HT1080 (cell line): ENCODE measurements around the gene FDXACB1. TPM values are rescaled to one million over a fixed set of nuclear protein-coding genes. Genes with fewer than 3 reads are reported as not detected.
"Not testable (repeated sequence)": the region's sequence is repeated elsewhere in the genome, so short reads cannot be mapped to it uniquely, and the experiment has no call there.

Experiments used
- DNase-seq: peaks from one replicate; pipeline ENCODE4 v3.0.0-alpha.2; 2015; ENCODE audit warnings: low read depth
- total RNA-seq: library from RNA; depleted of rRNA; stranded (reverse); fragments of >200 nt; shearing (Covaris generic); gene quantifications from 2 replicates; pipeline ENCODE4 v1.2.3, GENCODE V29; 2014

The FDXACB1 gene
- total RNA-seq, 1 experiment from 2014 or later: 6.0 TPM

DNA sequence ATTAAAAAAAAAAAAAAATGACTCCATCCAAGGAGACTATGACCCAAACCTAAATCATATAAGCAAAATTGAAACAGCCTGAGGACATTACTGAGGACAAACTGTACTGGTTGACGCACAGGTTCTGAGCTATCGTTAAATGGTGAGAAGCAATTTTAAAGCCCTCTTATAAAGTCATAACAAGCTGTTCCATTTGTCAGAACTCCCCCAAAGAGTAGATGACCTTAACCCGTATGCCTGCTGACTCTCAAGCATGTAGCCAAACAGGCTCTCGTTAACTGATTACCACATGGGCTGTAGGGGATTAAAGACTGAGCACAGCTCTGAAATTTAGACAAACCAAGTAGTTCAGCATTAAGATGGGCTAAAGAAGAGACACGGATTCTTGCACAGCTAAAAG is 30.4 kb upstream of the FDXACB1 start:
- DNase-seq: no peak

DNA sequence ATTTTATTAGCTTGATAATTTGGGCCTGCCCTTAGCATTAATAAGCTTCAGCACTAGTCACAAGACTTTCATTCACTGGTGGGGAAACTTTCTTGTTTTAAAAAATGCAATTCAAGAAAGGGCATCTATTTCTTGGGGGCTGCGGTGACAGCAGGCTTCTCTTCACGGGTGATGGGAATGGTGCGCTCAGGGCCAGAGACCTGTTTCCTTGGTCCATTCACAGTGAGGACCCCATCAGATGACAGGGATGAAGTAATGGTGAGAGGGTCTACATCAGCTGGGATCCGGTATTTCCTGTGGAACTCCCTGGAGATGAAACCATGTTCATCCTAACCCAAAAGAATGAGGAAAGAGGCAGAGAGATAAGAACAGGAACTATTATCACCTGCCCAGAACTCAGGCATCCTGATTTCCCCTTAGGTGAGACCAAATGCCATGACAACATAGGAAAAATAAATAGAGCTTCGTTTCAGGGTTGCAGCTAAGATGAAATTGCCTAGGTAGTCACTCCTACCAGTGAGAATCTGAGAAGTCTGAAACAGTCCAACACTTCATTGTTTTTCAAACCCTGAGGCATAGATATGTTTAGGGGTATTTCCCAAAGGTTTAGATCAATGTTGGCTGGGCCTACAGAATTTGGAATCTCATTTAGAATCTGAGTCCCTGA is 29.8 kb upstream of the FDXACB1 start:
- DNase-seq: no peak

DNA sequence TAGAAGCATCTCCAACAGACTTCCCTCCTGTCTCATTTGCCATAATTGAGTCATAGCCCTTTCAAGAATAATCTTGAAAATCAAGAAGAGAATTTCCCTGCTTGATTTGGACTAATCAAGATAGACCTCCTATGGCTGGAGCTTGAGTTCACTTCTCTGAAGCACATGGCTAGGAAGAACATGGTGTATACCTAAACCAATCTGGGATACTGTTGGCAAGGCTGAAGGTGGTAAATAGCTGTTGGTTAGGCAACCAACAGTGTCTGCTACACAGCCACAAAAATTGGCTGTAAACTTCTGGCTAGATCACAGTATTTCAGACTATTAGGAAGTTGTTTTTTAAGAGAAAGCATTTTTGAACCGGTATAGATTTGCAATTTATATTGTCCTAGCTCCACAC is 27.7 kb upstream of the FDXACB1 start:
- DNase-seq: no peak

DNA sequence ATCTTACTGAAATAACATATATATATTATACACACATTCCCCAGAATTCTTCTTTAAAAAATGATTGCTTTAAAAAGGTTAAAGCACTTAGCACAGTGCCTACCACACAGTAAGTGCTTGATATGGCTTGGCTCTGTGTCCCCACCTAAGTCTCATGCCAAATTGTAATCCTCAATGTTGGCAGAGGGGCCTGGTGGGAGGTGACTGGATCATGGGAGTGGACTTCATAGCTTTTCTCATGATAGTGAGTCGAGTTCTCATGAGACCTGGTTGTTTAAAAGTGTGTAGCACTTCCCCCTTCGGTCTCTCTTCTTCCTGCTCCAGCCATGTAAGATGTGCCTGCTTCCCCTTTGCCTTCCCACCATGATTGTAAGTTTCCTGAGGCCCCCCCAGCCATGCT is 26.4 kb upstream of the FDXACB1 start:
- no peak for DNase-seq

DNA sequence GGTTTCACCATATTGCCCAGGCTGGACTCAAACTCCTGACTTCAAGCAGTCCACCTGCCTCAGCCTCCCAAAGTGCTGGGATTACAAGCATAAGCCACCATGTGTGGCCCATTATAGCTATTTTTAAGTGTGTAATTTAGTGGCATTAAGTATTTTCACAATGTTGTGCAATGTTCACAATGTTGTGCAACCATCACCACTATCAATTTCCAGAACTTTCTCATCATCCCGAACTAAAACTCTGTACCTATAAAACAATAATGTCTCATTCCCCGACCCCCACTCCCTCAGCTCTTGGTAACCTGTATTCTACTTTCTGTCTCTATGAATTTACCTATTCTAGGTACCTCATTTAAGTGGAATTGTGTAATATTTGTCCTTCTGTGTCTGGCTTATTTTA is 7.9 kb upstream of the FDXACB1 start:
- no peak for DNase-seq

DNA sequence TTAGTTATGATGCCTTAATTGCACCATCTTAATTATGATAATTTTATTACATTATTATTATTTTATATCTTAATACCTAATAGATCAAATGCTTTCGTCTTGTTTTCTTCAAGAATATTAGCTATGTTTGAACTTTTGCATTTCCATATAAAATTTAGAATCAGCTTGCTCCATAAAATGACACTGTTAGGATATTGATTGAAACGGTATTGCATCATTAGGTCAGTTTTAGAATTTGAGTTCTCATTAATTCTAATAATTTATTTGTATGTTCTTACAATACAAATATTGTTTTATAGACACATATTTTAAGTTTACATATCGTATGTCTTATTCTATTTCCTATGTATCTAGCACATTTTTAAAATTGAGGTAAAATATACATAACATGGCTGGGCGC is 7.1 kb upstream of the FDXACB1 start:
- no peak for DNase-seq

DNA sequence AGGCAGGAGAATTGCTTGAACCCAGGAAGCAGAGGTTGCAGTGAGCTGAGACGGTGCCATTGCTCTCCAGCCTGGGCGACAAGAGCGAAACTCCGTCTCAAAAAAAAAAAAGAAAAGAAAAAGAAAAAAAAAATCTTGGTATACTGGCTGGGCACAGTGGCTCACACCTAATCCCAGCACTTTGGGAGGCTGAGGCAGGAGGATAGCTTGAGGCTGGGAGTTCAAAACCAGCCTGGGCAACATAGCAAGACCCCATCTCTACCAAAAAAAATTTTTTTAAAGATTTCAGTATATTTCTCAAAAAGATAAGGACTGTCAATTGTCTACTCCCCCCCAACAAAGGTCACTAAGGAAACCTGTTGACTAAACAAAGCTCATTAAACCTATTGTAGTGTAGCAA is 6.1 kb upstream of the FDXACB1 start:
- DNase-seq: not testable (repeated sequence)

DNA sequence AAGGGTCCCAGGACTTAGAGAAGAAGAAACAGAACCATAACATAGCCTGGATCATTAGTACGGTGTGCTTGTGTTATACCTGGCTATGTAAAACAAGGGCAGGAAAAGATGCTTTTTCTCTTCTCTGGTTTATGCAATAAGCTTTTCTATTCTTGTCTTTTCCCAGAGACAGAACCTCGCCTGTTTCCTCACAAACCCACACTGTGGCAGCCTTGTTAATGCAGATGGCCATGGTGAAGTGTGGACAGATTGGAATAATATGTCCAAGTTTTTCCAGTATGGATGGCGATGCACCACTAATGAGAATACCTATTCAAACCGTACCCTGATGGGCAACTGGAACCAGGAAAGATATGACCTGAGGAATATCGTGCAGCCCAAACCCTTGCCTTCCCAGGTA is 3.2 kb upstream of the FDXACB1 start:
- DNase-seq: no peak

DNA sequence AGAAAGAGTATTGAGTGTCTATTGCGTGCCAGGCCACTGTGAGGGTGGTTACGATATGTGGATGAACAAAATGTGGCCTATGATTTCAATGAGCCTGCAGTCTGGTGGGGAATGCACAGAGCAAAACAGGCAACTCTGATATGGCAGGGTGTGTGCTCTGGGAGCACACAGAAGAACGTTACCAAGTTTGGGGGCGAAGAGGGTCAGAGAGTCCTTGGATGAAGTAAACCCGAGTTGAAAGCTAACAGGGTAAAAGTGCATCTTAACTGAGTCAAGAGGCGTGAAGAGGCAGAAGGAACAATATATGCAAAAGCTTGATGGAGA is 634 bp upstream of the FDXACB1 start:
- DNase-seq: no peak

DNA sequence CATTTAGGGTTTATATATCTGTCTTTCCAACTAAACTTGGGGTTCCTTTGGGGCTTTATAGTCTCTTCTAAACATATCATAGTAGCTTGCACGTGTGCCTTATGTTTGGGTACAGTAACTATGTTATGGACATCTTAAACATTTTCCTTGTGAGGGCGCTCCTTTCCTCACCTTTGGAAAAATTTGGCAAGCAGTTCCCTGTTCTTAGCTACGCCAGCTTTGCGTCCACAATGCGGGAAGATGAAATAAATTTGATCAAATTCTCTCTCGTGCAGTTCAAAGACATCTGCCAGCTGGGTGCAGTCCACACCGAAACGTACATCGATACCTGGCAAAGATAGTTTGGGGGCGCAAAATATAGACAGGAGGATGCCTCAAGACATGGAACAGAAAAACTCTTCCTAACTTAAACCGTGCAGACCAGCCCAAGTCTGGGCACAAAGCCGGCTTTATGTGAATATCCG is 548 bp downstream of the FDXACB1 start:
- DNase-seq: no peak

DNA sequence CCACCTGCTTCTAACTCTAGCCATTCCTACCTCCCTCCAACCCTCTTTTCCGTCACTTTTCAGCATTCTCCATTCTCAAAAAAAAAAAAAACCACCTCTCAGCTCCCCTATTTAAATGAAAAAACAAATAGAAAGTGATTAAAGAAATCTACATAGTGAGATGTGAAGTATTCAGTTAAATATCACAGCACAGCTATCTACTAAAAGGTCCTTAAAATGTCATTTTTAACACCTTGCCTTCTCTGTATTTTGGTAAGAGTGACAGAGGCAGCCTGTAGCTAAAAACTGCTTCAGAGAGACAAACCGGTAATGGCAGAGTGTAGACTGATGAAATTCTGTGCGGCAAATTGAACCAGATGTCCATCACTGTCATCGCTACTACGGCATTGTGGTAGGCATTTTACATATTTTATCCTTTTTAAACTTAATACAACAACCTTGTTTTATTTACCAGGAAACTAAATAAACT is 7.2 kb downstream of the FDXACB1 start:
- DNase-seq: no peak

DNA sequence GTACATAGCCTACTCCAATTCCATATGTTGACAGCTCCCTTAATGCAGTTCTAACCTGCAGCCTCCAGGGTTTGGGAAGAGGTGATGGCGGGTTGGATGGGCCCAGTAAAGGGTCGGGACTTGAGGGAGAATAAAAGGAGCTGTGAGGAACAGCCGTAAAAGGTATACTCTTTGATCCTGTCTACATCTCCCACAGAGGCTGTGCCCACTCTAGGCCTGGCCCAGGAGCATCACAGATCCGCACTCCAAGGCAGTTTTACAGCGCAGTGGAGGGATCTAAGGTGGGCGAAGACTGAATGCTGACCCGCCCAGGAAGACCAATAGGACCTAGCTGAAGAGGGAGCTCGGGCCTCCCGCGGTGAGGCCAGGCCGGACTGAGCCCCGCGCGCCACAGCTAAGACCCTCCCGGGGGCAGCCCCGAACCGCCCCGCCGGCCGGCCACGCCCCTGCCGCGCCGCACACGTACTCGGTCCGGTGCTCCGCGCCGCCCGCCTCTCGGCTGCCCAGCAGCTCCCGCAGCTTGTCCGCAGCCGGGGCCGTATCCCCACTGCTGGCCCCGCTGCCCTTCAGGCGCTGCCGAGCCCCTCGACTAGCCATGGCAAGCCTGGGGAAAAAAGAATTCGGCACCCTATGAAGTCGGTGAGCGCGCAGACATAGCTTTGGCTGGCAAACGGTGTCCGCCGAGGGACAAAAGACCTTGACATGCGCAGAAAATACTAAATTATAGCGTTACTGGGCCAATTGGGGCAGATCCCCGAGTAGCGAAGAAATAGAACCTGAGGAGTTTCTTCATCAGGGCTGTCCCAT is 7.9 kb downstream of the FDXACB1 start, which contains the start of gene ALG9:
ALG9 (minus strand) TSS at position 696 of the 807 bp plus-strand sequence; CDS start at position 597, 99 bp downstream.
- peak; percentile 74 for DNase-seq

DNA sequence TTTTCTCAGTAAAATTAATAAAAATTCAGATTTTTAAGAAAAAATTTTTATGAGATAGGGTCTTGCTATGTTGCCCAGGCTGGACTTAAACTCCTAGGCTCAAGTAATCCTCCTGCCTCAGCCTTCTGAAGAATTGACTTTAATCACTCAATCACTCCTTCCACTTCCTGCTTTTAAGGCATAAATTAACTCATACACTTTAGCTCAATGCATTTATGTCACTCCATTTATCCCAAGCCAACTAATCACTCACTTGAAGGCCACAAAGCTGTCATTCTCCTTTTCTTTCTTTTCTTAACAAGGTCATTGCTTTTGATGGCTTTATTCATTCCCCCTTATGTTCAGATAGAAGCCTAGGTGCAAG is 8.5 kb downstream of the FDXACB1 start:
- DNase-seq: no peak

DNA sequence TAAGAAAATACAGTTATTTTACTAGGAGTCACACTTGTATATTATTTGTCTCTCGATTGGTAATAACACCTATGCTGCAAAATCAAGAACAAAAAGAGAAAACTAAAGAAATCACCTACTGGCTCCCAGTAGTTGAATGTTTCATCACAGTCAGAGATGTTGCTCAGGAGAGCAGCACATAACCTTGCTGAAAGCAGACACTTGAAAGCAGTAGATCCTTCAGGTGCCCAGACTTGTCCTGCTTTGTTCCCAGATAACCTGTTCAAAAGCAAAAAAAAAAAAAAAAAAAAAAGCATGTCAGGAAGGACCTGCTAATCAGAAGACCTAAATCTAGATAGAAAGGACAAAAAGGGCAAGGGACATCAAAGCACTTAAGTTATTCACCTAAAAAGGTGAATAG is 8.9 kb downstream of the FDXACB1 start:
- DNase-seq: no peak

DNA sequence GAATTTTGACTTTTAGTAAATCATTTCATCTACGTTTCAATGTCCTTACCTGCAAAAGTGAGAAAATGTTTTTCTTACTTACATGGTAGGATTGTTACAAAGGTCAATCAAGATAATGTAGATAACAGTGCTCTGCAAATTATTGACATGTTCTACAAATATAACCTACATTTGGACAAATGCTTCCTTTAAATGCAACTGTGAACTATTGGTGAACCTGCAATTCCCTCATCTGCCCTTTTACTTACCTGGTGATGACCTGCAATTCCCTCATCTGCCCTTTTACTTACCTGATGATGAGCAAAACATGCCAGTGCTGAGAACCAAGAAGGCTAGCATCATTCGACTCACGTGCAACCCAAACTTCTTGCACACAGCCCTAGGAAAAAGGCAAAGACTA is 18.7 kb downstream of the FDXACB1 start:
- no peak for DNase-seq

DNA sequence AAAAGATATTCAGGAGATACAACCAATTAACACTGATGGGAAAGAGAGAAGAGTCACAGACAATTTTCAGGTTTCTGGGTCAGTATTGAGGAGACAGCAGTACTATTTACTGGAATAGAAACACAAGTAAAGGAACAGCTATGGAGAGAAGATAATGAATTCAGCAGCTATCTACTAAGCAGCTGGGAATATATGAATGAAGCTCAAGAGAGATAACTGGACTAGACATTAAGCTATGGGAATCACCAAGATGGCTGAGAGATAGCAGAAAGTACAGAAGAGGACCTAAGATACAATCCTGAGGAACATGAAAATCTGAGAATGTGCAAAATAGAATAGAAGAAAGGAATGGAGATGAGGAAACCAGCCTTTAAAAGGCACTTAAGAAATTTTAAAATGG is 23.5 kb downstream of the FDXACB1 start:
- no peak for DNase-seq

DNA sequence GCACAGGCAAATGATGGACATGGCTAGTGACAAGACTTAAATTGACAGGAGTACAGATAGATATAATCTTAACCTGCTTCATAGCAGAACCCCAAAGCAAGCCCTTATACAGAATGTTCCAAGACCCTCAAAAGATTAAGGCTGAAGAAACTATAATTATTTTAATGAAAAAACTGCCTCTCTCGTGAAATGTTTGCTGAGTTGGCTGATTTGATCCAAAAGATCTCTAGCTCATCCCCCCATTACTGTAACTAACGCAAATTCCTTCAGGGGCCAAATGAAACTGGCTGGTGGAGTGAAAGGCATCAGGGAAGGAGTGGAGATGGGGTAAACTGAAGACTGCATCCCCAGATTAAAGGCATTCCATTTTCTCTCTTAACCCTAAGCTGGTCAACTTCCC is 26.9 kb downstream of the FDXACB1 start:
- no peak for DNase-seq

DNA sequence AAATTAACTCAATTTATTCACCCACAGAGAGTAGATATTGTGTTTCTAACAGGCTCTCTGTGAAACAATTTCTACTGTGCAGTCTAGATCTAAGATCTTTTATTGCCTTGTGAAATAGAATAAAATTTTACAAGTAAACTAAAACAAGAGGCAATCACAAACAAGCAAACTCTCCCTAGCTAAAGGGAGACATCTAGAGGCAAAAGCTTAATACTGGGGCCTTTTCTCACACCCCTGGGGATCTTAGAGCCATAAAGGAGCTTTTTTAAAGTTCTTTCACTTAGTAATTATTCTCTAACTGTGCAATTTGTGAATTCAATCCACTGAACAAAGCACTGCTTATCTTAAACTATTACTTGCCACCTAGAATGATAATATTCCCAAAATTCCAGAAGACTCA is 27.3 kb downstream of the FDXACB1 start:
- DNase-seq: peak; percentile 10

DNA sequence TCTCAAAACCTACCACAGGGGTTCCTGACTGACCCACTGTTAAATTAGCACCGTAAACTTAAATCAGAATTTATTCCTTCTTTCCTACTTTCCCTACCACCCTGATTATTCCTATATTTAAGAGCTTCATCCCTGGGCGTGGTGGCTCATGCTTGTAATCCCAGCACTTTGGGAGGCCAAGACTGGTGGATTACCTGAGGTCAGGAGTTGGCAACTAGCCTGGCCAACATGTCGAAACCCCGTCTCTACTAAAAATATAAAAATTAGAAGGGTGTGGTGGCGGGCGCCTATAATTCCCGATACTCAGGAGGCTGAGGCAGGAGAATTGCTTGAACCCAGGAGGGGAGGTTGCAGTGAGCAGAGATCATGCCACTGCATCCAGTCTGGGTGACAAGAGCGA is 27.9 kb downstream of the FDXACB1 start:
- no peak for DNase-seq

DNA sequence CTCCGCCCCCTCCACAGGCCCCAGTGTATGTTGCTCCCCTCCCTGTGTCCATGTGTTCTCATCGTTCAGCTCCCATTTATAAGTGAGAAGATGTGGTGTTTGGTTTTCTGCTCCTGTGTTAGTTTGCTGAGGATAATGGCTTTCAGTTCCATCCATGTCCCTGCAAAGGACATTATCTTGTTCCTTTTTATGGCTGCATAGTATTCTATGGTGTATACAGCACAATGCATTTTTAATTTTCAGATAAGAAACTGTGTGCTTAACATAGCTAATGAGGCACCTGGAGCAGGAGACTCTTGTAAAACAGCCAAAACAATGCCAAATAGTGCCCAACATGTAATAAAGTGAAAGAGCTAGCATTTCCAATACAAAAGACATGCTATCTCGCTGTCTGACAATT is 29.3 kb downstream of the FDXACB1 start:
- no peak for DNase-seq

DNA sequence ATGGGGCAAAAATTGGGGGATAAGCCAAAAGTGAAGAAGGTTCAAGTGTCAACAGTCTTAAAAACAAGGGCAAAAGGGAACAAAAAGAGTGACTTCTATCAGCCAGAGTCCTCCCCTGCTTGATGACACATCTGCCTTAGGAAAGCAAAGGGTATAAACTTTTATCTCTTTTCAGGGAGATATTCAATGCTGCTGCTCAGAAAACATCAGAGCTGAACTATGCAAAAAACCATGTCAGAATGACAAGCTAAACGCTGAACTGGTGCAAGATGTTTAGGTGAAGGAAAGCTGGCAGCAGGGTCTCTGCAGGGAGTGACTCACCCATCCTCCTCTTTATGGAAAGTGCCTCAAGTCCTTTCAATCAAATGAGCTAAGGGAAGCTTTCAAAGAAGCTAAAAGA is 32.3 kb downstream of the FDXACB1 start:
- peak; percentile 85 for DNase-seq

DNA sequence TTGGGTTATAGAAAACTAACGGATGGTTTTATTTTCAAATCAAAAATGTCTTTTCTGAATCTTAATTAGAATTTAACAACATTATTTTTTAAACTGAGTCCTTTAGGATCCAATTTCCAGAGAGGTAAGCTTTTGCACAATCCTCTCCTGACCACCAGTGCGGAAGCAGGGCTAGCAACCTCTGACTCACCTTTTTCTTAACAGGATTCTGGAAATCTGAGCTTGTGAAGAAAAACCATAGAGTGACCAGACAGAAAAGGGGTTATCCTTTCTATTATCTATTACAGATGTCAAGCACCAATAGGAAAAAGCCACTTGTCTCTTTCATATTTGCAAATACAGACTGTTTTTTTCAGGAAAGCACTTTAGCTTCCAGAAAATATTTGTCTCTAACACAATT is 32.9 kb downstream of the FDXACB1 start:
- DNase-seq: peak; percentile 90
